HepG2 (cell line): ENCODE measurements around the gene LARP7. TPM values are rescaled to one million over a fixed set of nuclear protein-coding genes. Genes with fewer than 3 reads are reported as not detected.

Experiments used
- BRD4 ChIP-seq: sonication (generic); formaldehyde crosslinking; IDR thresholded peaks from 2 replicates; pipeline ENCODE4 v1.4.0; 2020; ENCODE audit warnings: missing genetic modification reagents
- FOXA3 ChIP-seq: IDR thresholded peaks from 2 replicates; pipeline ENCODE4 v1.6.1; 2016; ENCODE audit warnings: missing genetic modification reagents, missing compliant biosample characterization
- FOXO1 ChIP-seq: sonication (generic); formaldehyde crosslinking; IDR thresholded peaks from 2 replicates; pipeline ENCODE4 v1.4.0; 2020; ENCODE audit warnings: missing genetic modification reagents
- HCFC1 ChIP-seq: fragments of 150-350 bp; IDR thresholded peaks from 2 replicates; pipeline ENCODE4 v1.6.1; 2014; ENCODE audit warnings: low read depth, low read length
- HNRNPK ChIP-seq: fragments of 200-400 bp; formaldehyde crosslinking; IDR thresholded peaks from 2 replicates; pipeline ENCODE4 v1.6.1; 2018; ENCODE audit warnings: low read length, low read depth, moderate library complexity, mild to moderate bottlenecking; ENCODE audit not compliant: poor library complexity, severe bottlenecking
- MAFK ChIP-seq, 2 experiments: IDR thresholded peaks in 1 of 2; conservative IDR thresholded peaks in 1 of 2; 2 replicates each; pipeline ENCODE4 v1.6.1; 2011; ENCODE audit warnings: improper control_type of control experiment in 2 of 2, low read length in 2 of 2
- NFRKB ChIP-seq: fragments of 450-650 bp; IDR thresholded peaks from 2 replicates; pipeline ENCODE4 v1.6.1; 2017
- PAX8 ChIP-seq: sonication (generic); formaldehyde crosslinking; IDR thresholded peaks from 2 replicates; pipeline ENCODE4 v1.8.0; 2022; ENCODE audit warnings: mild to moderate bottlenecking, missing genetic modification reagents, borderline replicate concordance
- RFX5 ChIP-seq: IDR thresholded peaks from 2 replicates; pipeline ENCODE4 v1.6.1; 2011; ENCODE audit warnings: low read depth, low read length, improper control_type of control experiment
- RNF2 ChIP-seq: fragments of 450-650 bp; conservative IDR thresholded peaks from 2 replicates; pipeline ENCODE4 v1.6.1; 2016; ENCODE audit warnings: low read depth
- SOX5 ChIP-seq: IDR thresholded peaks from 2 replicates; pipeline ENCODE4 v1.6.1; 2016; ENCODE audit warnings: borderline replicate concordance
- TEAD2 ChIP-seq: sonication (generic); formaldehyde crosslinking; IDR thresholded peaks from 2 replicates; pipeline ENCODE4 v1.9.0; 2021; ENCODE audit warnings: missing genetic modification reagents
- ZMAT3 ChIP-seq: sonication (generic); formaldehyde crosslinking; conservative IDR thresholded peaks from 2 replicates; pipeline ENCODE4 v1.7.0; 2021; ENCODE audit warnings: missing genetic modification reagents
- ZMYM4 ChIP-seq: sonication (generic); formaldehyde crosslinking; IDR thresholded peaks from 2 replicates; pipeline ENCODE4 v1.8.1; 2023; ENCODE audit warnings: mild to moderate bottlenecking, missing genetic modification reagents
- ZNF138 ChIP-seq: sonication (generic); formaldehyde crosslinking; IDR thresholded peaks from 2 replicates; pipeline ENCODE4 v1.5.0; 2020; ENCODE audit warnings: mild to moderate bottlenecking, low read depth, missing genetic modification reagents
- ZNF343 ChIP-seq: sonication (generic); formaldehyde crosslinking; IDR thresholded peaks from 2 replicates; pipeline ENCODE4 v1.4.0; 2020; ENCODE audit warnings: mild to moderate bottlenecking, missing genetic modification reagents
- ZNF564 ChIP-seq: sonication (generic); formaldehyde crosslinking; IDR thresholded peaks from 2 replicates; pipeline ENCODE4 v1.8.1; 2023; ENCODE audit warnings: mild to moderate bottlenecking, missing genetic modification reagents
- ZNF670 ChIP-seq: sonication (generic); formaldehyde crosslinking; IDR thresholded peaks from 2 replicates; pipeline ENCODE4 v1.8.0; 2022; ENCODE audit warnings: mild to moderate bottlenecking, missing genetic modification reagents, borderline replicate concordance
- ZSCAN31 ChIP-seq: sonication (generic); formaldehyde crosslinking; IDR thresholded peaks from 2 replicates; pipeline ENCODE4 v1.5.0; 2020; ENCODE audit warnings: low read depth, mild to moderate bottlenecking, missing genetic modification reagents
- polyA plus RNA-seq, 8 experiments: library from polyadenylated mRNA; depleted of rRNA in 3 of 8; stranded (reverse) in 7 of 8; unstranded in 1 of 8; fragments of >200 nt; fragmentation: Illumina TruSeq in 4 of 8; extraction: Trizol in 4 of 8; gene quantifications; 2 replicates each; pipeline versions ENCODE4 v1.2.1 to v1.2.3, GENCODE V29; 2011 to 2016; ENCODE audit warnings: low read depth in 4 of 8, missing spikeins in 1 of 8, mixed read lengths in 1 of 8; ENCODE audit not compliant: insufficient read depth in 1 of 8
- total RNA-seq, 5 experiments: library from RNA; depleted of rRNA; stranded (reverse); fragments of >200 nt; fragmentation: Illumina TruSeq; extraction: Trizol; gene quantifications; 2 replicates each; pipeline ENCODE4 v1.2.3, GENCODE V29; 2016; ENCODE audit warnings: low read depth in 1 of 5
- TF ChIP-seq, protein P1 (sequence below): IDR thresholded peaks from 2 replicates; pipeline ENCODE4 v1.6.1; 2016; ENCODE audit warnings: missing biosample characterization, missing genetic modification reagents, low read depth
- TF ChIP-seq, protein P2 (sequence below): IDR thresholded peaks from 2 replicates; pipeline ENCODE4 v1.6.1; 2018; ENCODE audit warnings: missing genetic modification reagents, mild to moderate bottlenecking, missing compliant biosample characterization
- TF ChIP-seq, protein P3 (sequence below): fragments of 450-650 bp; IDR thresholded peaks from 2 replicates; pipeline ENCODE4 v1.6.1; 2016
- TF ChIP-seq, protein P4 (sequence below): sonication (generic); formaldehyde crosslinking; IDR thresholded peaks from 2 replicates; pipeline ENCODE4 v1.8.1; 2023; ENCODE audit warnings: mild to moderate bottlenecking, inconsistent platforms, moderate library complexity, missing genetic modification reagents, borderline replicate concordance
- TF ChIP-seq, protein P5 (sequence below): sonication (generic); formaldehyde crosslinking; IDR thresholded peaks from 2 replicates; pipeline ENCODE4 v1.4.0; 2020; ENCODE audit warnings: mild to moderate bottlenecking, missing genetic modification reagents

LARP7 gene
- total and polyA plus RNA-seq, 2 of the 13 experiments (the other 11 are each of a cell fraction or from before 2014, with no cell fraction given): 9.7 to 37.1 TPM

DNA sequence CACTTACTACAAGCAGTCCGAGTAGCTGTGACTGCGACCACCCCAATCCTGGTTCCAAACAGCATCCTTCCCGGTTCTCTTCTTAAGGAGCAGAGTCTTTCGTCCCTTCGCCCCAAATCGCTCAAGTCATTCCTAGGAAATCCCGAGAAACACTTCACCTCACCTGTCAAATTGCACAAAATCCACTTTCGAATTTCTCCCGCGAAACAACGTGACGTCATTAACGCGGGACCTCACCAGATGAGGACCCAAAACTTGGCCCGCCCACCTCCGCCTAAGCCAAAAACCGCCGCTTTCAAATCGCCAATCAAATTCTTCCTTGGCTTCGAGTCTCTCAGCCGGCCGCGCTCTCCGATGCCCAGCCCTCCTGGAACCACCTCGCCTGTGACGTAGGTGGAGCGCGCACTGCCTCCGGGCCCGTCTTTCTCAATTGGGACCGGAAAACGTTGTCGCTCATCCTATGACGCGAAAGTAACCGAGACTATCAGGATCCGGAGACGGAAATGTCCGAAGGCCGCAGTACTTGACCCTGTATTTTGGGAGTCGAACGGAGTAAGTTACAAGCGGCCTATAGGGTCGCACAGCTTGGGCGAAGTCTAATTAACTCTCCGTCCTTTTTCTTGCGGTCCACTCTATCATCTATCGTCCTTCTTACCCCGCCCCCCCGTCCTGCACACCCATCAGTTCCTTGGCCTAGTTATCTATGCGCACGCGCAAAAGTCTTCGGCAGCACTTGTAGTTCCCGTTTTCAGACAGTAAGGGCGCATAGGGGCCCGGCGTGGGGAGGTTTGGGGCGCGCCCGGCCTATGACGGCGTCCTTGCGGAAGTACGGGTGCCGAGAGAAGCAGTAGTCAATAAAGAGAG is at the start of gene LARP7, which contains the start of gene ZGRF1 (continued):
- TF ChIP-seq ZMAT3 (CRISPR knock-in tag) (peak; percentile 40; the same call in 1 of the 2 replicates), RNF2 (no peak), NFRKB (no peak), FOXO1 (no peak), FOXA3 (CRISPR knock-in tag) (peak; percentile 75), ZSCAN31 (CRISPR knock-in tag) (0 out of 2 replicates have a peak, but pooled peaks have one; percentile 38), ZNF138 (peak; percentile 61; the same call in 1 of the 2 replicates), HCFC1 (peak; percentile 52; the same call in 1 of the 2 replicates), TEAD2 (CRISPR knock-in tag) (no peak), BRD4 (CRISPR knock-in tag) (peak; percentile 61; the same call in 1 of the 2 replicates), MAFK (conservative IDR thresholded peaks at IDR 0.05 in 1 of 2, IDR thresholded peaks at IDR 0.05 in 1 of 2; ENCODE audit: low read length in 2 of 2) (no peak), ZNF670 (CRISPR knock-in tag) (0 out of 2 replicates have a peak, but pooled peaks have one; percentile 39), HNRNPK (no peak), ZMYM4 (CRISPR knock-in tag) (peak; percentile 99), RFX5 (peak; percentile 81), ZNF564 (CRISPR knock-in tag) (0 out of 2 replicates have a peak, but pooled peaks have one; percentile 32), ZNF343 (CRISPR knock-in tag) (no peak), PAX8 (CRISPR knock-in tag) (no peak), SOX5 (CRISPR knock-in tag) (no peak; the same call in 1 of the 2 replicates)
- TF ChIP-seq, protein P1, sequence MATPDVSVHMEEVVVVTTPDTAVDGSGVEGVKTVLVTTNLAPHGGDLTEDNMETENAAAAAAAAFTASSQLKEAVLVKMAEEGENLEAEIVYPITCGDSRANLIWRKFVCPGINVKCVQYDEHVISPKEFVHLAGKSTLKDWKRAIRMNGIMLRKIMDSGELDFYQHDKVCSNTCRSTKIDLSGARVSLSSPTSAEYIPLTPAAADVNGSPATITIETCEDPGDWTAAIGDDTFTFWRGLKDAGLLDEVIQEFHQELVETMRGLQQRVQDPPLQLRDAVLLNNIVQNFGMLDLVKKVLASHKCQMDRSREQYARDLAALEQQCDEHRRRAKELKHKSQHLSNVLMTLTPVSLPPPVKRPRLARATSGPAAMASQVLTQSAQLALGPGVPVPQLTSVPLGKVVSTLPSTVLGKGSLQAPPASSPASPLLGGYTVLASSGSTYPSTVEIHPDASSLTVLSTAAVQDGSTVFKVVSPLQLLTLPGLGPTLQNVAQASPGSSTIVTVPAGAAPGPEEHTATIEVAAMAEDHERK: peak; percentile 34; the same call in 1 of the 2 replicates
- TF ChIP-seq, protein P2, sequence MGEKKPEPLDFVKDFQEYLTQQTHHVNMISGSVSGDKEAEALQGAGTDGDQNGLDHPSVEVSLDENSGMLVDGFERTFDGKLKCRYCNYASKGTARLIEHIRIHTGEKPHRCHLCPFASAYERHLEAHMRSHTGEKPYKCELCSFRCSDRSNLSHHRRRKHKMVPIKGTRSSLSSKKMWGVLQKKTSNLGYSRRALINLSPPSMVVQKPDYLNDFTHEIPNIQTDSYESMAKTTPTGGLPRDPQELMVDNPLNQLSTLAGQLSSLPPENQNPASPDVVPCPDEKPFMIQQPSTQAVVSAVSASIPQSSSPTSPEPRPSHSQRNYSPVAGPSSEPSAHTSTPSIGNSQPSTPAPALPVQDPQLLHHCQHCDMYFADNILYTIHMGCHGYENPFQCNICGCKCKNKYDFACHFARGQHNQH (CRISPR knock-in tag): peak; percentile 68; the same call in 1 of the 2 replicates
- TF ChIP-seq, protein P3, sequence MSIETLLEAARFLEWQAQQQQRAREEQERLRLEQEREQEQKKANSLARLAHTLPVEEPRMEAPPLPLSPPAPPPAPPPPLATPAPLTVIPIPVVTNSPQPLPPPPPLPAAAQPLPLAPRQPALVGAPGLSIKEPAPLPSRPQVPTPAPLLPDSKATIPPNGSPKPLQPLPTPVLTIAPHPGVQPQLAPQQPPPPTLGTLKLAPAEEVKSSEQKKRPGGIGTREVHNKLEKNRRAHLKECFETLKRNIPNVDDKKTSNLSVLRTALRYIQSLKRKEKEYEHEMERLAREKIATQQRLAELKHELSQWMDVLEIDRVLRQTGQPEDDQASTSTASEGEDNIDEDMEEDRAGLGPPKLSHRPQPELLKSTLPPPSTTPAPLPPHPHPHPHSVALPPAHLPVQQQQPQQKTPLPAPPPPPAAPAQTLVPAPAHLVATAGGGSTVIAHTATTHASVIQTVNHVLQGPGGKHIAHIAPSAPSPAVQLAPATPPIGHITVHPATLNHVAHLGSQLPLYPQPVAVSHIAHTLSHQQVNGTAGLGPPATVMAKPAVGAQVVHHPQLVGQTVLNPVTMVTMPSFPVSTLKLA: peak; percentile 38
- TF ChIP-seq, protein P4, sequence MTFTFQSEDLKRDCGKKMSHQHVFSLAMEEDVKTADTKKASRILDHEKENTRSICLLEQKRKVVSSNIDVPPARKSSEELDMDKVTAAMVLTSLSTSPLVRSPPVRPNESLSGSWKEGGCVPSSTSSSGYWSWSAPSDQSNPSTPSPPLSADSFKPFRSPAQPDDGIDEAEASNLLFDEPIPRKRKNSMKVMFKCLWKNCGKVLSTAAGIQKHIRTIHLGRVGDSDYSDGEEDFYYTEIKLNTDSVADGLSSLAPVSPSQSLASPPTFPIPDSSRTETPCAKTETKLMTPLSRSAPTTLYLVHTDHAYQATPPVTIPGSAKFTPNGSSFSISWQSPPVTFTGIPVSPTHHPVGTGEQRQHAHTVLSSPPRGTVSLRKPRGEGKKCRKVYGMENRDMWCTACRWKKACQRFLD (CRISPR knock-in tag): peak; percentile 80; the same call in 1 of the 2 replicates
- TF ChIP-seq, protein P5, sequence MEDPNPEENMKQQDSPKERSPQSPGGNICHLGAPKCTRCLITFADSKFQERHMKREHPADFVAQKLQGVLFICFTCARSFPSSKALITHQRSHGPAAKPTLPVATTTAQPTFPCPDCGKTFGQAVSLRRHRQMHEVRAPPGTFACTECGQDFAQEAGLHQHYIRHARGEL (CRISPR knock-in tag): no peak
